ENCODE data around the gene ADGRE2.
"Not testable (repeated sequence)": the region's sequence is repeated elsewhere in the genome, so short reads cannot be mapped to it uniquely, and the experiment has no call there.

Gene ADGRE2

GRCh38 chr19:14781713-14782536 is 3.6 kb upstream of the ADGRE2 start:
- DNase-seq = peak in 1 of 10 donors; percentile 75
- intact Hi-C loops (cut with DNase I) = loop anchor here (10.0 kb wide), 1 partner anchor 113 kb away; no protein-coding TSS in a partner anchor

GRCh38 chr19:14780622-14781225 is 2.4 kb upstream of the ADGRE2 start:
- intact Hi-C loops (cut with DNase I) = loop anchor here (10.0 kb wide), 1 partner anchor 114 kb away; no protein-coding TSS in a partner anchor
- peak in 1 of 10 donors; percentile 25 for DNase-seq

DNA sequence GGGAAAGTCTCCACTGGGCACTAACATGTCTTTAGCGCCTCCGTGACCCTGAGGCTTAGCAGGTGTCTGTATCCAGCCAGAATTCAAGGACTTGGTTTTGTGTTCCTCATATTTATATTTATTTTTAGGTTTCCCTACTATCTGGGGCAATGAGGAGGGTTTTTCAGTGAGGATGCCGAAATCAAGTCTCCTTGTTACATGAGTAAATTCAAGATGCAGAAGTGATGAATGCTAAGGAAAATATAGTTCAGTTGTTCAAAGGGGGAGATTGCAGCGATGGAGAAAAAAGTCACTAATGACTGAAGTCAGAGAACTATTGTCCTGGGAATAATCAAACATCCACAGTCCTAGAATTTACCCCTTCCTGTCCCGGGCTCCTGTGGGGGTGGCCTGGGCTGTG is 791 bp upstream of the ADGRE2 start:
- intact Hi-C loops (cut with DNase I) = no loop called here
- DNase-seq = no peak

DNA sequence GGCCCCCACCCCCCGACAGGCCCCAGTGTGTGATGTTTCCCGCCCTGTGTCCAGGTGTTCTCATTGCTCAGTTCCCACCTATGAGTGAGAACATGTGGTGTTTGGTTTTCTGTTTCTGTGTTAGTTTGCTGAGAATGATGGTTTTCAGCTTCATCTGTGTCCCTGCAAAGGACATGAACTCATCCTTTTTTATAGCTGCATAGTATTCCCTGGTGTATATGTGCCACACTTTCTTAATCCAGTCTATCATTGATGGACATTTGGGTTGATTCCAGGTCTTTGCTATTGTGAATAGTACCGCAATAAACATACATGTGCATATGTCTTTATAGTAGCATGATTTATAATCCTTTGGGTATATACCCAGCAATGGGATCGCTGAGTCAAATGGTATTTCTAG is 715 bp downstream of the ADGRE2 start:
- intact Hi-C loops (cut with DNase I); DNase-seq: not testable (repeated sequence)

GRCh38 chr19:14775869-14776586 is 2.3 kb downstream of the ADGRE2 start:
- peak in 2 of 10 donors; percentile 36 to 86 for DNase-seq
- intact Hi-C loops (cut with DNase I) = no loop called here

GRCh38 chr19:14775326-14775725 is 3.0 kb downstream of the ADGRE2 start:
- intact Hi-C loops (cut with DNase I) = not testable (repeated sequence)
- peak in 1 of 10 donors; percentile 12 for DNase-seq

GRCh38 chr19:14774373-14774772 is 4.0 kb downstream of the ADGRE2 start:
- intact Hi-C loops (cut with DNase I) = no loop called here
- DNase-seq = peak in 1 of 10 donors; percentile 64

- intact Hi-C loops (cut with DNase I); DNase-seq: not testable (repeated sequence)
These were observed 4.6 kb downstream of the ADGRE2 start for GRCh38 chr19:14773722-14774121.

DNA sequence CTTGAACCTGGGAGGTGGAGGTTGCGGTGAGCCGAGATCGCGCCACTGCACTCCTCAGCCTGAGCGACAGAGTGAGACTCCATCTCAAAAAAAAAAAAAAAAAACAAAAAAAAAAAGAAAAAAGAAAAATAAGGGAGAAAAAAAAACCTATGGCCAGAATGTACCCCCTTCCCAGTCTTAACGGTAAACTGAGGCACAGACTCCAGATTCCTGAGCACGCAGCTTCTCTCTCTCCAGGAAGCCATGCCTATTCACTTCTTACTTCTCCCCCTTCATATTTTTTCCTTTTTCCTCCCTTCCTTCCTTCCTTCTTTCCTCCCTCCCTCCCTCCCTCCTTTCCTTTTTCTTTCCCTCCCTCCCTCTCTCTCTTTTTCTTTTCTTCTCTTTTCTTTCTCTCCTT is 5.4 kb downstream of the ADGRE2 start:
- DNase-seq = peak in 1 of 10 donors; percentile 44
- intact Hi-C loops (cut with DNase I) = no loop called here

GRCh38 chr19:14772467-14772866 is 5.9 kb downstream of the ADGRE2 start:
- intact Hi-C loops (cut with DNase I) = no loop called here
- DNase-seq = no peak

DNA sequence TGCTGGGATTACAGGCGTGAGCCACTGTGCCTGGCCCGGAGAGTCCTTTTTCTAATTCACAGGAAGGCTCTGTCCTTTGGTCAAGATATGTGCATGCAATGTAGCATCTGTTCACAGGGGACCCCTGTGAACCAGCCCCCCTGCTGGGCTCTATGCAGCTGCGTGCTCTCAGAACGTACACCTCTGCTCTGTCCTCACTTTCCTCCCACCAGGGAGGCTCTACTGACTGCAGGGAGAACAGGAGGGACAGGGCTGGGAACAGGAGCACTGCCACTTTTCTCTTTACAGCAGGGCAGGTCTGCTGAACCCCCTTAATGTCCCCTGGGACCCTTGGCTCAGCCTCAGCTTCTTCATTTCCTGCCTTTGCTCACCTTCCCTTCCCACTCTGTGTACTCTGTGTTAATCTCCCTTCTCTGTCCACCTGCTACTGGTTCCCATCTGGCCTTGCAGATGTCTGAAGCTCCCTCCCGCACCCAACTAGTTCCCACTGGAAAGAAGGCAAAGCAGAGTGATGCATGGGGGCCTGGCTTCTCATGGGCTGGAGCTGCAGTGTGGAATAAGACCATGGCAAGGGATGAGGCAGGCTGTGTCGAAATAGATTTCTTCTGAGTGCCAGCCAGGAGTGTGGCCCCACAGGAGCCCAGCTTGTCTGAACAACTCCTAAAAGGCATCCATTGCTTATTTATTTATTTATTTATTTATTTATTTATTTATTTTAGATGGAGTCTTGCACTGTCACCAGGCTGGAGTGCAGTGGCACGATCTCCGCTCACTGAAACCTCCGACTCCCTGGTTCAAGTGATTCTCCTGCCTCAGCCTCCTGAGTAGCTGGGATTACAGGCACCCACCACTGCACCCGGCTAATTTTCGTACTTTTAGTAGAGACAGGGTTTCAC is 7.2 kb downstream of the ADGRE2 start:
- intact Hi-C loops (cut with DNase I) = no loop called here
- no peak for DNase-seq

GRCh38 chr19:14770136-14770535 is 8.2 kb downstream of the ADGRE2 start:
- intact Hi-C loops (cut with DNase I) = no loop called here
- DNase-seq = no peak

GRCh38 chr19:14769201-14769600 is 9.2 kb downstream of the ADGRE2 start:
- no peak for DNase-seq
- intact Hi-C loops (cut with DNase I) = loop anchor here (5.0 kb wide), 1 partner anchor 372 kb away; no protein-coding TSS in a partner anchor

DNA sequence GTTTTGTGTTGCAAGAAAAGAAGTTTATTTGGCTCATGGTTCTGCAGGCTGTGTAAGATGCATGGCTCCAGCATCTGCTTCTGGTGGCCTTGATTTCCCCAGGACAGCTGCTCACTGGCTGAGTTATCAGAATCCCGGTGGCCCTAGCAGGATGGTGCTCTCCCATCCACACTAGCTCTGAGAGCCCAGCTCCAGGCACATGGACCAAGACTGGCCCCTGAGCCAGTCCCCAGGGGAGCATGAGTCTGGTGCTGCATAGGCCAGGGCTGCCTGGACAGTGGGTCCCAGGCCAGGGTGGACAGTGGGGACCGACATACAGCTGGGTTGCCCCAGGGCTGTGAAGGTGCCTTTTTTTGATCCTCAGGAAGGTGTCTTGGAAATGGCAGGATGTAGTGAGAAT is 10.4 kb downstream of the ADGRE2 start:
- DNase-seq = peak in 1 of 10 donors; percentile 34

DNA sequence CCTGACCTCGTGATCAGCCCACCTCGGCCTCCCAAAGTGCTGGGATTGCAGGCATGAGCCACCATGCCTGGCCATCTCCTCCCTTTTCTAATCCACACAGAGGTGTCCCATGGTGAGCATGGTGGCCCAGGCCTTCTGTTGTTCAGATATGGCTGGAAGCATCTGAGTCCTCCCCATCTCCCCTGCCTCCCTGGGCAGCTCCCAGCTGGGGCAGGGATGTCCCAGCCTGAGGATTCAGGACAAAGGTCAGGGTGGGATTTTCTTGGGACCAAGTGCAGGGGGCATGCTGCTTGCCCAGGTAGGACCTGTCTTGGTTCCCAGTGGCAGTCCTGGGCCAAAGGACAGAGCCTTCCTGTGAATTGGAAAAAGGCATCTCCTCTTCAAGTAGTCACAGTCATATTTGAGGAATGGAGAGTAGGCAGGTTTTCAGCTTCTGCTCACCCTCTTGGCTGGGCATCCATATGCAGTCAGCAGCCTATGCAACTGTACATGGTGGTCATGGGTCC is 10.8 kb downstream of the ADGRE2 start:
- DNase-seq = peak in 1 of 10 donors; percentile 42
- intact Hi-C loops (cut with DNase I) = loop anchor here (5.0 kb wide), 1 partner anchor 370 kb away; no protein-coding TSS in a partner anchor

More for the DNA sequence above, 10.4 kb downstream of the ADGRE2 start:
- intact Hi-C loops (cut with DNase I) = loop anchor here (5.0 kb wide), 1 partner anchor 371 kb away; no protein-coding TSS in a partner anchor

DNA sequence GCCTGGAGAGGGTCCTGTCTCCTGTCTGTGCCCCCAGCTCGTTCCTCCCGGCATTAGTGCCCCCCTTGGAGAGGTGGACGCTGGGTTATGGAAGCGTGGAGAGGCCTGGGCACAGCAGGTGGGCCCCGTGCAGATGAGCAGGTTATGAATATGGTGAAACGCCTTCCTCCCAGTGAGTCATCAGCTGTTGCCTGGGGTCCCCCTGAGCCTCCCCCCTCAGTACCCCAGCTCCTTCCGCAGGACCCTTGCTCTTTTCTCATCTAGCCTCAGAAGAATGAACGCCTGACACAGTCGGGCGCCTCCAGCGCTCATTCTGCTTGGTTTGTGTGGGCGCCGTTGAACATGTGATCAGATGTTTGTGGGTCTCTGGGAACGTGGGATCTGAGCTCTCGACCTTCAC is 12.5 kb downstream of the ADGRE2 start:
- peak in 1 of 10 donors; percentile 53 for DNase-seq
- intact Hi-C loops (cut with DNase I) = loop anchor here (5.0 kb wide), 1 partner anchor 369 kb away; no protein-coding TSS in a partner anchor

GRCh38 chr19:14765403-14765802 is 13.0 kb downstream of the ADGRE2 start:
- intact Hi-C loops (cut with DNase I) = loop anchor here (5.0 kb wide), 1 partner anchor 368 kb away; no protein-coding TSS in a partner anchor
- peak in 1 of 10 donors; percentile 20 for DNase-seq

- DNase-seq = peak in 1 of 10 donors; percentile 59
- intact Hi-C loops (cut with DNase I) = no loop called here
These were observed 14.0 kb downstream of the ADGRE2 start for GRCh38 chr19:14764401-14764800.

GRCh38 chr19:14763497-14764145 is 14.7 kb downstream of the ADGRE2 start:
- no peak for DNase-seq
- intact Hi-C loops (cut with DNase I) = no loop called here
